ENCODE data around the gene CLEC16A. TPM values are rescaled to one million over a fixed set of nuclear protein-coding genes. Genes with fewer than 3 reads are reported as not detected.
A peak's percentile ranks its signal among the peaks of the same experiment; 100 is the strongest.

CLEC16A gene
- total RNA-seq, 4 donors from 2014 or later = 19.9 to 38.3 (median 35.0) TPM

DNA sequence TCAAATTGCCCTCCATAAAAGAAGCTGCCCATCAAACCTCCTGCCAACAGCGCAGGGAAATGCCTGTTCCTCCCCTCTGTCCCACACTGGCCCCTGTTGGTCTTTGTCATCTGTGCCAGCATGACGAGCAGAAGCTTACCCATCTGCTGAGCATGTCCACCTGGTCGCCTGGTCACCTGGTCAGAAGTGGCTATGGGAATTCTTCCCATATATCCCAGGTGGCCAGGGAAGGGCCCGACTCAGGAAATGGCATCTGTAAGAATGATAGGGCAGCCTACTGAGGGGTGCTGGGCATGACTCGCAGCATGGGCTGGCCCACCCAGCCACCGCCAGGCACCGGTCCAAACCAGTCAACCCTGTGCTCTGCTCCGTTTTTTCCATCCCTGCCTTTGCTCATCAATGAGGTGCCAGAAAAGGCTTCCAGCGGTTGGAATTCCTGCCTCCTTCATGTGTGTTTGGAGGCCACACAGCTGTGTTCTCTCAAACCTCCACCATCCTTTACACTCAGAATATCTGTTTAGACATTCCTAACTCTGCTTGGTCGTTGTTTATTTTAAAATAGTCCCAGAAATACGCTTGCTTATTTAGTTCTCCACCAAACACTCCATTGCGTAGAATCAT is 145.2 kb downstream of the CLEC16A start:
- whole genome bisulfite sequencing, 2 donors (ENCODE audit: low coverage in 1 of 2) = 35 to 52% methylated on average over 4 to 7 of the region's 12 CpGs
- Histone ChIP-seq H3K27ac (peak overlapping the region in 3 of 4 donors; percentile 59 to 68 (median 64)), H3K4me1 (peaks cover 0 to 61% (median 23%) of the 10 kb centered on the region in 3 donors), H3K9me3 (no peaks in the 10 kb centered on the region), H3K36me3 (peaks cover 0 to 14% of the 10 kb centered on the region in 2 donors), H3K27me3 (no peaks in the 10 kb centered on the region), H3K4me3 (no peak overlapping the region)
- TF ChIP-seq POLR2A (IDR thresholded peaks at IDR 0.05) (no peak), POLR2AphosphoS5 (IDR thresholded peaks at IDR 0.05) (peak; percentile 76), EP300 (IDR thresholded peaks at IDR 0.05) (no peak)
- TF ChIP-seq, protein P1, sequence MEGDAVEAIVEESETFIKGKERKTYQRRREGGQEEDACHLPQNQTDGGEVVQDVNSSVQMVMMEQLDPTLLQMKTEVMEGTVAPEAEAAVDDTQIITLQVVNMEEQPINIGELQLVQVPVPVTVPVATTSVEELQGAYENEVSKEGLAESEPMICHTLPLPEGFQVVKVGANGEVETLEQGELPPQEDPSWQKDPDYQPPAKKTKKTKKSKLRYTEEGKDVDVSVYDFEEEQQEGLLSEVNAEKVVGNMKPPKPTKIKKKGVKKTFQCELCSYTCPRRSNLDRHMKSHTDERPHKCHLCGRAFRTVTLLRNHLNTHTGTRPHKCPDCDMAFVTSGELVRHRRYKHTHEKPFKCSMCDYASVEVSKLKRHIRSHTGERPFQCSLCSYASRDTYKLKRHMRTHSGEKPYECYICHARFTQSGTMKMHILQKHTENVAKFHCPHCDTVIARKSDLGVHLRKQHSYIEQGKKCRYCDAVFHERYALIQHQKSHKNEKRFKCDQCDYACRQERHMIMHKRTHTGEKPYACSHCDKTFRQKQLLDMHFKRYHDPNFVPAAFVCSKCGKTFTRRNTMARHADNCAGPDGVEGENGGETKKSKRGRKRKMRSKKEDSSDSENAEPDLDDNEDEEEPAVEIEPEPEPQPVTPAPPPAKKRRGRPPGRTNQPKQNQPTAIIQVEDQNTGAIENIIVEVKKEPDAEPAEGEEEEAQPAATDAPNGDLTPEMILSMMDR (IDR thresholded peaks at IDR 0.05) = no peak
- ATAC-seq = peak; percentile 71

DNA sequence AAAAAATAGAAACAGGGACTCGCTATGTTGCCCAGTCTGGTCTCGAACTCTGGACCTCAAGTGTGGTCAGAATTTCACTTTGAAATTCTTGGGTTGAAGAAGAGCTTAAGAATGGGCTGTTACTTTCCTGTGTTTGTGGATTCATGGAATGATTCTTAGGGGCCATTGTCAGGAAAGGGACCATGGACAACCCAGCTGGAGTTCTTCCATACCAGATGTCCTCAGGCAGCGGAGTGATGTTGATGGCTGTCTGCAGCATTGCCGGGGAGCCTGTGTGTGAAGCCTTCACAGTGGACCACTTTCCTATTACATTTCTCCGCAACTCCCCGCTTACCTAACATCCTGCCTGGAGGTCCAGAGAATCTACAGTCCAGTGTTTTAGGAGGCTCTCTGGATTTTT is 145.9 kb downstream of the CLEC16A start:
- H3K9me3 ChIP-seq = no peaks in the 10 kb centered on the region
- H3K27ac ChIP-seq = peak overlapping the region in 3 of 4 donors; percentile 59 to 68 (median 64)
- WGBS, 2 donors (ENCODE audit: low coverage in 1 of 2) = 72% methylated on average over 6 of the region's 6 CpGs; no CpG with 5 or more reads in 1 of the 2 donors
- H3K4me1 ChIP-seq = peaks cover 0 to 61% (median 17%) of the 10 kb centered on the region in 3 donors
- no peak overlapping the region for H3K4me3 ChIP-seq
- peaks cover 0 to 14% of the 10 kb centered on the region in 2 donors for H3K36me3 ChIP-seq
- TF ChIP-seq POLR2AphosphoS5 (IDR thresholded peaks at IDR 0.05) (no peak), EP300 (IDR thresholded peaks at IDR 0.05) (no peak), POLR2A (IDR thresholded peaks at IDR 0.05) (no peak)
- TF ChIP-seq, protein P1 (IDR thresholded peaks at IDR 0.05) = no peak
- ATAC-seq = no peak
- H3K27me3 ChIP-seq = no peaks in the 10 kb centered on the region

DNA sequence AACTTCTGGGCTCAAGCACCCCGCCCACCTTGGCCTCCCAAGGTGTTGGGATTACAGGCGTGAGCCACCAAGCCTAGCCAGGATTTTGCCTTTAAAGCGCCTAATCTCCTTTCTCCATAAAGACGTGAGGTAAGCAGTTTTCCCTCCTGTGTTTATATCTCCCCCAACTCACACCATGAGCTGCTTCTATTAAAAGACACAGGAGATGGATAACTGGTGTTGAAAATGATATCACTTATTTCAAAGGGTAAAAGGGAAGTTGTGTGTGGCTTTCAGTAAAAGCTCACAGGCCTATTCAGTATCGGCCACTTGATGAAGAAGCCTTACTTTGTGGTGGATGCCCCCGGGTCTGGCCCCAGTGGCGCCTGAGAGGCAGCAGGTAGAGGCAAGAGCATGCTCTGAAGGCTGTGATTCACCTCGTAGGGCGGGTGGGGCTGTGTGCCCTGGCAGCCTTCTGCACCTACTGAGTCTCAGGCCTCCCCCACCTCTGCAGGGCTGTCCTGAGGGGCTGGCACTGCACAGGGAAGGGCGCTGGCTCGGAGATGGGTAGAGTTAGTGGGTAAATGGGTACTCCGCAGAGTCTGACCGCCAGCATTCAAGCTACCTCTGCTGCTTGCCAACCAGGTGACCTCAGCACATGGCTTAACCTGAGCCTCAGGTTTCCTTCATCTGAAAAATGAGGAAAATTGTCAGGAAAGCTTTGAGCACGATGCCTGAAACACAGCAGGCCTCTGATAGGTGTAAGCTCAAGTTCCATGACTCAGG is 146.8 kb downstream of the CLEC16A start:
- no peak for ATAC-seq
- no peaks in the 10 kb centered on the region for H3K9me3 ChIP-seq
- TF ChIP-seq POLR2AphosphoS5 (IDR thresholded peaks at IDR 0.05) (no peak), POLR2A (IDR thresholded peaks at IDR 0.05) (no peak), EP300 (IDR thresholded peaks at IDR 0.05) (no peak)
- TF ChIP-seq, protein P1 (IDR thresholded peaks at IDR 0.05) = no peak
- peak overlapping the region in 2 of 4 donors; percentile 7 to 64 for H3K27ac ChIP-seq
- H3K4me1 ChIP-seq = peaks cover 0 to 55% (median 17%) of the 10 kb centered on the region in 3 donors
- no peaks in the 10 kb centered on the region for H3K27me3 ChIP-seq
- no peak overlapping the region for H3K4me3 ChIP-seq
- 64 to 73% methylated on average over 3 to 6 of the region's 14 CpGs for WGBS, 2 donors (ENCODE audit: low coverage in 1 of 2)
- H3K36me3 ChIP-seq = peaks cover 0 to 14% of the 10 kb centered on the region in 2 donors

- Histone ChIP-seq H3K27ac (peak overlapping the region in 2 of 4 donors; percentile 72 to 73), H3K9me3 (no peaks in the 10 kb centered on the region), H3K27me3 (no peaks in the 10 kb centered on the region), H3K4me1 (peaks cover 0 to 47% (median 13%) of the 10 kb centered on the region in 3 donors), H3K36me3 (peaks cover 0 to 14% of the 10 kb centered on the region in 2 donors), H3K4me3 (no peak overlapping the region)
- TF ChIP-seq EP300 (IDR thresholded peaks at IDR 0.05) = no peak
- TF ChIP-seq POLR2AphosphoS5 (IDR thresholded peaks at IDR 0.05) = no peak
- 83 to 89% methylated on average over 4 to 6 of the region's 12 CpGs for WGBS, 2 donors (ENCODE audit: low coverage in 1 of 2)
- no peak for ATAC-seq
Measured at GRCh38 chr16:11092788-11093571, 148.6 kb downstream of the CLEC16A start.

DNA sequence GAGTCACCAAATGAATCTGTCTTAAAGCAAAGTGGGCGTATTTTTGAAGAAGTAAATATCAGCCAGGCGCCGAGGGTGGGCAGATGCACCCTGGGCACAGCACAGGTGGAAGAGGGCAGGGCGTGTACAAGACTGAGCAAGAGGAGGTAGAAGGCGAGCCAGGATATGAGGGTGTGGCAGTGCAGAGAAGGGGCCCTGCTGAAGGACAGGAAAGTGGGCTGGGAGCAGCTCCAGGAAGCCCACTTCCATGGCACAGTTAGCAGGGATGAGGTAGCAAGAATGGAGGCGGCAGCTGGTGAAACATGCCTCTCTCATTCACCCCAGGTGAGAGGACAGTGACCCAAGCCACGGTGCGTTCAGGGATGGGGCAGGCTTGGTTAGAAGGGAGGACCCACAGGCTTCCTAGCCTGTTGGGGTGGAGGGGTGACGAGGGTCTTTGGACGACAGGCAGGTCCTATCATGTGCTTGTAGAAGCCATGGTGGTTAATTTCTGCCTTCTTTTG is 149.3 kb downstream of the CLEC16A start:
- Histone ChIP-seq H3K4me1 (peaks cover 0 to 46% (median 12%) of the 10 kb centered on the region in 3 donors), H3K4me3 (no peak overlapping the region), H3K9me3 (no peaks in the 10 kb centered on the region), H3K27ac (peak overlapping the region in 3 of 4 donors; percentile 65 to 73 (median 72)), H3K27me3 (no peaks in the 10 kb centered on the region), H3K36me3 (peaks cover 0 to 10% of the 10 kb centered on the region in 2 donors)
- TF ChIP-seq POLR2A (IDR thresholded peaks at IDR 0.05) (no peak), EP300 (IDR thresholded peaks at IDR 0.05) (no peak), POLR2AphosphoS5 (IDR thresholded peaks at IDR 0.05) (no peak)
- TF ChIP-seq, protein P1 (IDR thresholded peaks at IDR 0.05) = no peak
- WGBS, 2 donors (ENCODE audit: low coverage in 1 of 2) = 89 to 97% methylated on average over 3 to 5 of the region's 10 CpGs
- no peak for ATAC-seq

Data from gastroesophageal sphincter (tissue), 4 donors.